ENCODE data around the gene ZNRF3.

Gene ZNRF3

GRCh38 chr22:29087012-29087411 is 203.6 kb downstream of the ZNRF3 start:
- H3K27me3 ChIP-seq (replicated peaks; ENCODE audit: control insufficient read depth, insufficient read depth, low read length) = no peaks in the 10 kb centered on the region
- H3K4me3 ChIP-seq (replicated peaks; ENCODE audit: low read depth, low read length) = no peak overlapping the region
- TF ChIP-seq, protein P1, sequence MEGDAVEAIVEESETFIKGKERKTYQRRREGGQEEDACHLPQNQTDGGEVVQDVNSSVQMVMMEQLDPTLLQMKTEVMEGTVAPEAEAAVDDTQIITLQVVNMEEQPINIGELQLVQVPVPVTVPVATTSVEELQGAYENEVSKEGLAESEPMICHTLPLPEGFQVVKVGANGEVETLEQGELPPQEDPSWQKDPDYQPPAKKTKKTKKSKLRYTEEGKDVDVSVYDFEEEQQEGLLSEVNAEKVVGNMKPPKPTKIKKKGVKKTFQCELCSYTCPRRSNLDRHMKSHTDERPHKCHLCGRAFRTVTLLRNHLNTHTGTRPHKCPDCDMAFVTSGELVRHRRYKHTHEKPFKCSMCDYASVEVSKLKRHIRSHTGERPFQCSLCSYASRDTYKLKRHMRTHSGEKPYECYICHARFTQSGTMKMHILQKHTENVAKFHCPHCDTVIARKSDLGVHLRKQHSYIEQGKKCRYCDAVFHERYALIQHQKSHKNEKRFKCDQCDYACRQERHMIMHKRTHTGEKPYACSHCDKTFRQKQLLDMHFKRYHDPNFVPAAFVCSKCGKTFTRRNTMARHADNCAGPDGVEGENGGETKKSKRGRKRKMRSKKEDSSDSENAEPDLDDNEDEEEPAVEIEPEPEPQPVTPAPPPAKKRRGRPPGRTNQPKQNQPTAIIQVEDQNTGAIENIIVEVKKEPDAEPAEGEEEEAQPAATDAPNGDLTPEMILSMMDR (IDR thresholded peaks at IDR 0.05; ENCODE audit: insufficient read depth, low read length, poor library complexity, severe bottlenecking) = no peak
- DNase-seq (ENCODE audit: extremely low read depth, insufficient read length) = no peak
- no peaks in the 10 kb centered on the region for H3K36me3 ChIP-seq (ENCODE audit: control insufficient read depth, insufficient read depth, low read length)

GRCh38 chr22:29088809-29089208 is 205.4 kb downstream of the ZNRF3 start:
- H3K4me3 ChIP-seq (replicated peaks; ENCODE audit: low read depth, low read length) = no peak overlapping the region

GRCh38 chr22:29089507-29089906 is 206.1 kb downstream of the ZNRF3 start:
- Histone ChIP-seq H3K4me3 (replicated peaks; ENCODE audit: low read depth, low read length) (no peak overlapping the region), H3K27me3 (replicated peaks; ENCODE audit: control insufficient read depth, insufficient read depth, low read length) (no peaks in the 10 kb centered on the region; the same call in 1 of the 2 replicates), H3K36me3 (ENCODE audit: control insufficient read depth, insufficient read depth, low read length) (no peaks in the 10 kb centered on the region)
- TF ChIP-seq, protein P1 (IDR thresholded peaks at IDR 0.05; ENCODE audit: insufficient read depth, low read length, poor library complexity, severe bottlenecking) = no peak
- DNase-seq (ENCODE audit: extremely low read depth, insufficient read length) = no peak

More at GRCh38 chr22:29088809-29089208, 205.4 kb downstream of the ZNRF3 start:
- H3K27me3 ChIP-seq (replicated peaks; ENCODE audit: control insufficient read depth, insufficient read depth, low read length) = no peaks in the 10 kb centered on the region
- H3K36me3 ChIP-seq (ENCODE audit: control insufficient read depth, insufficient read depth, low read length) = no peaks in the 10 kb centered on the region
- TF ChIP-seq, protein P1 (IDR thresholded peaks at IDR 0.05; ENCODE audit: insufficient read depth, low read length, poor library complexity, severe bottlenecking) = no peak
- DNase-seq (ENCODE audit: extremely low read depth, insufficient read length) = no peak

- TF ChIP-seq, protein P1 (IDR thresholded peaks at IDR 0.05; ENCODE audit: insufficient read depth, low read length, poor library complexity, severe bottlenecking) = no peak
- H3K4me3 ChIP-seq (replicated peaks; ENCODE audit: low read depth, low read length) = no peak overlapping the region
- no peaks in the 10 kb centered on the region for H3K36me3 ChIP-seq (ENCODE audit: control insufficient read depth, insufficient read depth, low read length)
- DNase-seq (ENCODE audit: extremely low read depth, insufficient read length) = no peak
- H3K27me3 ChIP-seq (replicated peaks; ENCODE audit: control insufficient read depth, insufficient read depth, low read length) = no peaks in the 10 kb centered on the region; the same call in 1 of the 2 replicates
These were observed 206.7 kb downstream of the ZNRF3 start for GRCh38 chr22:29090039-29090438.

DNA sequence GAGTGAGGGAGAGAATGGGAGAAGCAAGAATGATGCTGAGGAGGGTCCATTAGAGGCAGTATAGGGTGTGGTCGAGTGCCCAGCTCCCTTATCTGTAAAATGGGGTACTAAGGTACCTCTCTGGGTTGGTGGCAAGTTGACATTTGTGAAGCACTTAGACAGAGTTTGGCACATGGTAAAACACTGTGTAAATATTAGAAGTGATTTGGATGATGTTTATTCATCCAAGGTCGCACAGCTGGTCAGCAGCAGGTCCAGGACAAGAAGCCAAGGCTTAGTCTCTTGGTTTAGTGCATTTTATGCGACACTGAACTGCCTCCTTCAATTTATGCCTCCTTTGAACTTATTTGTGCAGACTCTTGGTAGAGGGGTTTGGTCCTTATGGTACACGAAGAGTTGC is 208.9 kb downstream of the ZNRF3 start:
- no peaks in the 10 kb centered on the region for H3K36me3 ChIP-seq (ENCODE audit: control insufficient read depth, insufficient read depth, low read length)
- no peak overlapping the region for H3K4me3 ChIP-seq (replicated peaks; ENCODE audit: low read depth, low read length)
- DNase-seq (ENCODE audit: extremely low read depth, insufficient read length) = no peak
- H3K27me3 ChIP-seq (replicated peaks; ENCODE audit: control insufficient read depth, insufficient read depth, low read length) = no peaks in the 10 kb centered on the region; the same call in 1 of the 2 replicates
- TF ChIP-seq, protein P1 (IDR thresholded peaks at IDR 0.05; ENCODE audit: insufficient read depth, low read length, poor library complexity, severe bottlenecking) = no peak

DNA sequence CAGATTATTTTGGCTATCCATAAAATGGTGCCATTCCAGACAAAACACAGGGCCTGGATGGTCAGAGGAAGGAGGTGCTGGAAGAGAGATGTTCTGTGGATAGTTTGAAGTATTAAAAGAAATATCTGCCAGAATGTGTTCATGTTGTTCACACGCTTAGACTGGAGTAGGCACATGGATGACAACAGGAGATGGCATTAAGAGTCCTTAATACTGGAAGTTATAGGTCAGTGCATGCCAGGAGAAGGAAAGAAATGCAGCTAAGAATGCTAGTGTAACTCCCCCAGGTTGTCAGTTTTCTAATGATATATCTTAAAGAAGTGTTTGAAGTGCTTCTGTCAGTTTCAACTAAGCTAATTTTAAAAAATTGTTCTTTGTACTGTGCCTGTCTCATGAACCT is 209.7 kb downstream of the ZNRF3 start:
- Histone ChIP-seq H3K4me3 (replicated peaks; ENCODE audit: low read depth, low read length) (no peak overlapping the region), H3K36me3 (ENCODE audit: control insufficient read depth, insufficient read depth, low read length) (no peaks in the 10 kb centered on the region), H3K27me3 (replicated peaks; ENCODE audit: control insufficient read depth, insufficient read depth, low read length) (no peaks in the 10 kb centered on the region; the same call in 1 of the 2 replicates)
- DNase-seq (ENCODE audit: extremely low read depth, insufficient read length) = no peak
- TF ChIP-seq, protein P1 (IDR thresholded peaks at IDR 0.05; ENCODE audit: insufficient read depth, low read length, poor library complexity, severe bottlenecking) = no peak
